Activated CD8-positive, alpha-beta memory T cell treated with anti-CD3 and anti-CD28 coated beads for 36 hours (primary cell): ENCODE measurements around the gene PTPN3. TPM values are rescaled to one million over a fixed set of nuclear protein-coding genes. Genes with fewer than 3 reads are reported as not detected.

ENCODE experiments used
- CTCF ChIA-PET: fragments of 350-600 bp; sonication (Branson Sonifier 250); formaldehyde crosslinking; loops from one replicate; lab custom pipeline; 2021; ENCODE audit warnings: antibody characterized with exemption; lab: Charles Lee
- POLR2A ChIA-PET: fragments of 350-600 bp; sonication (Branson Sonifier 250); formaldehyde crosslinking; loops from one replicate; lab custom pipeline; 2021; ENCODE audit warnings: antibody characterized with exemption; lab: Charles Lee
- total RNA-seq, 2 experiments: library from RNA; stranded (reverse); gene quantifications; one replicate each; pipeline ENCODE4 v1.2.3, GENCODE V29; 2021

PTPN3 gene
- total RNA-seq, 2 experiments from 2014 or later: 0.51 to 0.96 TPM

DNA sequence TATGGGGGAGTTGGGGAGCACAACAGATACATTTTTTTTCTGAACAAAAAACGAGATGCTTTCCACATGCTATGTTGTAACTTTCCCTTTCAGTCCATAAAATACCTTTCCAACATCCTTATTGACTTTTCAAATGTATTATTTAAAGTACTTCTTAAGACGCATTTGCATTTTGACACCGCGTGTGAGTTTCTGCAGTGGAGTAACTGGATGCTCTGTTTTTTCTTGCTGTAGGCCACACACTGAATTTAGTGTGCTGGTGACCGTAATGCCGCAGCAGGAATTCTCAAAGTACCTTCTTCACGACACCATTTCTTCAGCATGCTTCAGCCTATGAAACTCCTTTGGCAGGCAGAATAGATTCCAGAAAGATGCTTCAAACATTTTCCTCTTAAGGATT lies 163.0 kb downstream of the PTPN3 start:
- ChIA-PET POLR2A (no interaction called here), CTCF (no interaction called here)

DNA sequence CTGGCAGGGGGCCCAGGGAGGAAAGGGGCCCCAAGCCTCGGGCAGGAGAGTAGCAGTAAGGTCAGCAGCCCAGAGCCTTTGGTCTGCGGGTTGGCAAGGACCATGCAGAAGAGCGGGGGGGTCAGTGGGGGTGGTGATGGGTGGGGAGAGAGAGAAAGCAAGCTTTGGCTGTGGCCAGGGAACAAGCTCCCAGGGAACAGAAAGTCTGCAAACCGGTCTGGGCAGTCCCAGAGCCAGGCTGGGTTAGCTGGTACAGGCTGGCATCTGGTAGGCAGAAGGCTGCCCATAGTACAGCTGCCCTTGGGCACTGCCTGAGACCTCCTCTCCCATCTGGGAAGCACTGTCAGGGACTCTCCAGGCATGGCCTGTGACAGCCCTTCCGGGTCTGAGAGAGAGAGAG lies 166.8 kb downstream of the PTPN3 start:
- ChIA-PET POLR2A (no interaction called here), CTCF (no interaction called here)

- POLR2A ChIA-PET: no interaction called here
- CTCF ChIA-PET: no interaction called here
Observed at GRCh38 chr9:109329638-109330258, 168.4 kb downstream of the PTPN3 start.

DNA sequence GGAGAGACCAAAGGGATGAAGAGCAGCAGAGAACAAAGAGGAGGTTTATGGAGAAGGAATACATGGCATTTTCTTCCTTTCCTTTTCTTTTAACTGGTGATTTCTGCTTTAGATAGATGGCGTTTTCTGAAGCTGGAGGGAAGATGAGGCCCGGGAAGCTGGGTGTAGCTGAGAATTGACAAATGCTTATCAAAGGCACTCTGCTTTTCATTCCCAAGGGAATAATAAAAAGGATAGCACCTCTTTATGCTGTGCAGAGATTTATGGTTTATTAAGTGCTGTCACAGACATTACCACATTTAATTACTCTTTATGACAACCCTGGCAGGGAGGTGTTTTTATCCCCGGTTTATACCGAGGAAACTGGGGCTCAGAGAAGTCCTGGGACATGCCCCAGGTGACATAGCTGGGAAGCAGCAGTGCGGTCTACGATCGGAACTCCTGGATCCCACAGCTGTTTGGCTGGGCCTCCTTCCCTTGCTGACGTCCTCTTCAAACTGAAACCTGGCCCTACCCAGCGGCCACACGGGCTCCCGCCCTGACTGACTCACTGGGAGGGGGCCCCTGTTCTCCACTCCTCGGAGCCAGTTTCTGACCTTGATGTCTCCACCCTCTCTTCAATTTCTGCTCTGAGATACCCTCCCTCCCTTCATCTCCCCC lies 169.0 kb downstream of the PTPN3 start:
- CTCF ChIA-PET: interaction anchor here (0.6 to 0.7 kb wide), 2 partner anchors 35 to 49 kb away, joined by 3 read pairs; no protein-coding TSS in a partner anchor
- POLR2A ChIA-PET: interaction anchor here (0.7 kb wide), 1 partner anchor 299 kb away, joined by 7 read pairs; no protein-coding TSS in a partner anchor

Other genes starting within 250 kb of the PTPN3 start
- under 1 TPM; 0.32 to 0.44 TPM for gene EPB41L4B, start 177.2 kb downstream of the PTPN3 start, total RNA-seq